ENCODE data around the gene SOCS1.

SOCS1 gene

GRCh38 chr16:11232302-11232851 lies 23.6 kb downstream of the SOCS1 start:
- H3K36me3 ChIP-seq (ENCODE audit: insufficient read depth, low read length), result no peaks in the 10 kb centered on the region
- peak overlapping the region; percentile 73; the same call in 1 of the 2 replicates for H2AFZ ChIP-seq (ENCODE audit: low read length)
- TF ChIP-seq CTCF (conservative IDR thresholded peaks at IDR 0.05; ENCODE audit: low read length), result no peak
- TF ChIP-seq EZH2phosphoT487 (IDR thresholded peaks at IDR 0.05; ENCODE audit: borderline replicate concordance), result no peak
- H3K9ac ChIP-seq (ENCODE audit: low read depth, low read length, poor library complexity, severe bottlenecking), result peak overlapping the region; percentile 72
- H3K4me2 ChIP-seq (ENCODE audit: low read depth, low read length, poor library complexity, severe bottlenecking), result peak overlapping the region; percentile 74
- H3K9me3 ChIP-seq (ENCODE audit: insufficient read depth, low read depth, low read length), result no peaks in the 10 kb centered on the region
- H3F3A ChIP-seq (ENCODE audit: low read depth), result no peaks in the 10 kb centered on the region
- no peaks in the 10 kb centered on the region for H3K9me2 ChIP-seq (replicated peaks; ENCODE audit: low read depth, low read length)
- peaks cover 20% of the 10 kb centered on the region for H3K4me1 ChIP-seq (ENCODE audit: insufficient read depth, low read length, poor library complexity, severe bottlenecking)
- H3K79me2 ChIP-seq (ENCODE audit: insufficient read depth, low read length), result no peaks in the 10 kb centered on the region
- peak overlapping the region; percentile 65 for H3K4me3 ChIP-seq (ENCODE audit: low read length, poor library complexity, severe bottlenecking)
- no peaks in the 10 kb centered on the region for H4K20me1 ChIP-seq (ENCODE audit: insufficient read depth, low read length, poor library complexity, severe bottlenecking)
- H3K27me3 ChIP-seq (ENCODE audit: insufficient read depth, low read length, poor library complexity, severe bottlenecking), result no peaks in the 10 kb centered on the region

GRCh38 chr16:11231367-11231970 lies 24.5 kb downstream of the SOCS1 start:
- no peak overlapping the region for H3K4me2 ChIP-seq (ENCODE audit: low read depth, low read length, poor library complexity, severe bottlenecking)
- no peak overlapping the region for H3K4me3 ChIP-seq (ENCODE audit: low read length, poor library complexity, severe bottlenecking)
- no peaks in the 10 kb centered on the region for H3F3A ChIP-seq (ENCODE audit: low read depth)
- no peaks in the 10 kb centered on the region for H3K9me2 ChIP-seq (replicated peaks; ENCODE audit: low read depth, low read length)
- H3K79me2 ChIP-seq (ENCODE audit: insufficient read depth, low read length), result no peaks in the 10 kb centered on the region
- peaks cover 20% of the 10 kb centered on the region for H3K4me1 ChIP-seq (ENCODE audit: insufficient read depth, low read length, poor library complexity, severe bottlenecking)
- TF ChIP-seq CTCF (conservative IDR thresholded peaks at IDR 0.05; ENCODE audit: low read length), result no peak
- no peak for TF ChIP-seq EZH2phosphoT487 (IDR thresholded peaks at IDR 0.05; ENCODE audit: borderline replicate concordance)
- H2AFZ ChIP-seq (ENCODE audit: low read length), result no peak overlapping the region
- no peaks in the 10 kb centered on the region for H3K9me3 ChIP-seq (ENCODE audit: insufficient read depth, low read depth, low read length)
- no peaks in the 10 kb centered on the region for H4K20me1 ChIP-seq (ENCODE audit: insufficient read depth, low read length, poor library complexity, severe bottlenecking)
- H3K9ac ChIP-seq (ENCODE audit: low read depth, low read length, poor library complexity, severe bottlenecking), result no peak overlapping the region
- no peaks in the 10 kb centered on the region for H3K27me3 ChIP-seq (ENCODE audit: insufficient read depth, low read length, poor library complexity, severe bottlenecking)
- no peaks in the 10 kb centered on the region for H3K36me3 ChIP-seq (ENCODE audit: insufficient read depth, low read length)

GRCh38 chr16:11229906-11230305 lies 26.1 kb downstream of the SOCS1 start:
- Histone ChIP-seq H3K36me3 (ENCODE audit: insufficient read depth, low read length) (no peaks in the 10 kb centered on the region), H3K9me2 (replicated peaks; ENCODE audit: low read depth, low read length) (no peaks in the 10 kb centered on the region), H3K4me3 (ENCODE audit: low read length, poor library complexity, severe bottlenecking) (no peak overlapping the region), H3K79me2 (ENCODE audit: insufficient read depth, low read length) (no peaks in the 10 kb centered on the region), H3K4me2 (ENCODE audit: low read depth, low read length, poor library complexity, severe bottlenecking) (no peak overlapping the region), H2AFZ (ENCODE audit: low read length) (no peak overlapping the region), H3K9me3 (ENCODE audit: insufficient read depth, low read depth, low read length) (no peaks in the 10 kb centered on the region), H3K4me1 (ENCODE audit: insufficient read depth, low read length, poor library complexity, severe bottlenecking) (peaks cover 20% of the 10 kb centered on the region), H3F3A (ENCODE audit: low read depth) (no peaks in the 10 kb centered on the region), H3K9ac (ENCODE audit: low read depth, low read length, poor library complexity, severe bottlenecking) (no peak overlapping the region), H3K27me3 (ENCODE audit: insufficient read depth, low read length, poor library complexity, severe bottlenecking) (no peaks in the 10 kb centered on the region), H4K20me1 (ENCODE audit: insufficient read depth, low read length, poor library complexity, severe bottlenecking) (no peaks in the 10 kb centered on the region)
- TF ChIP-seq CTCF (conservative IDR thresholded peaks at IDR 0.05; ENCODE audit: low read length), result no peak
- no peak for TF ChIP-seq EZH2phosphoT487 (IDR thresholded peaks at IDR 0.05; ENCODE audit: borderline replicate concordance)

Measured in Loucy (cell line).